Bronchial epithelial cell (primary cell): ENCODE results near the gene ANO10. TPM values are rescaled to one million over a fixed set of nuclear protein-coding genes. Genes with fewer than 3 reads are reported as not detected.
"Not testable (repeated sequence)": the region's sequence is repeated elsewhere in the genome, so short reads cannot be mapped to it uniquely, and the experiment has no call there.

Source experiments
- DNase-seq: peaks from one replicate; pipeline ENCODE4 v3.0.0-alpha.2; 2010; ENCODE audit warnings: low read depth
- FAIRE-seq: peaks from 2 replicates; lab custom pipeline; 2011; peaks lifted over from hg19 to GRCh38; lab: Jason Lieb, UNC
- H3K27me3 ChIP-seq: 2 replicates; pipeline ENCODE4 v1.5.1; 2011; ENCODE audit warnings: low read length; ENCODE audit not compliant: control insufficient read depth, insufficient read depth
- H3K36me3 ChIP-seq: 2 replicates; pipeline ENCODE4 v1.5.1; 2011; ENCODE audit warnings: low read length; ENCODE audit not compliant: control insufficient read depth, insufficient read depth
- H3K4me3 ChIP-seq: 2 replicates; pipeline ENCODE4 v1.5.1; 2011; ENCODE audit warnings: mild to moderate bottlenecking, low read depth, low read length, control low read depth
- CTCF ChIP-seq: IDR thresholded peaks from 2 replicates; pipeline ENCODE4 v1.5.1; 2011; ENCODE audit warnings: mild to moderate bottlenecking, moderate library complexity, low read length, control low read depth, inconsistent platforms; ENCODE audit not compliant: insufficient read depth, severe bottlenecking
- total RNA-seq: library from RNA; depleted of rRNA; stranded (reverse); fragments of >200 nt; gene quantifications from 2 replicates; pipeline ENCODE4 v1.2.1, GENCODE V29; 2014

Gene ANO10
- total RNA-seq, 1 donor from 2014 or later: 25.8 TPM

GRCh38 chr3:43525941-43526607 is 95.7 kb downstream of the ANO10 start:
- DNase-seq: no peak
- no peak for FAIRE-seq
- H3K36me3 ChIP-seq: no peaks in the 10 kb centered on the region
- no peak overlapping the region for H3K4me3 ChIP-seq
- no peaks in the 10 kb centered on the region for H3K27me3 ChIP-seq
- no peak for TF ChIP-seq CTCF

- TF ChIP-seq CTCF: no peak
- no peaks in the 10 kb centered on the region for H3K27me3 ChIP-seq
- DNase-seq (no peak), FAIRE-seq (no peak)
- H3K4me3 ChIP-seq: no peak overlapping the region
- H3K36me3 ChIP-seq: no peaks in the 10 kb centered on the region
Observed at GRCh38 chr3:43525386-43525785, 96.4 kb downstream of the ANO10 start.

- peak; percentile 52 for DNase-seq
- TF ChIP-seq CTCF: no peak
- FAIRE-seq: no peak
- Histone ChIP-seq H3K4me3 (no peak overlapping the region), H3K36me3 (no peaks in the 10 kb centered on the region), H3K27me3 (no peaks in the 10 kb centered on the region)
Observed at GRCh38 chr3:43523454-43524053, 98.3 kb downstream of the ANO10 start.

- FAIRE-seq (no peak), DNase-seq (peak; percentile 38)
- no peak overlapping the region for H3K4me3 ChIP-seq
- no peaks in the 10 kb centered on the region for H3K36me3 ChIP-seq
- TF ChIP-seq CTCF: no peak
- no peaks in the 10 kb centered on the region for H3K27me3 ChIP-seq
Observed at GRCh38 chr3:43522727-43523362, 99.0 kb downstream of the ANO10 start.

GRCh38 chr3:43521941-43522340 is 99.9 kb downstream of the ANO10 start:
- Histone ChIP-seq H3K36me3 (no peaks in the 10 kb centered on the region), H3K27me3 (no peaks in the 10 kb centered on the region), H3K4me3 (no peak overlapping the region)
- DNase-seq (no peak), FAIRE-seq (no peak)
- no peak for TF ChIP-seq CTCF

- FAIRE-seq, DNase-seq, H3K36me3 ChIP-seq, H3K27me3 ChIP-seq, H3K4me3 ChIP-seq: not testable (repeated sequence)
Observed at GRCh38 chr3:43518515-43518914, 103.3 kb downstream of the ANO10 start.
